Heart left ventricle (tissue), 13 donors: ENCODE data around the gene THBS4.

Experiments used
- POLR2A ChIP-seq, 2 donors: fragments of 450-650 bp; IDR thresholded peaks; one replicate each; pipeline ENCODE4 v1.6.1; 2017; ENCODE audit warnings: antibody characterized with exemption in 2 of 2, mild to moderate bottlenecking in 2 of 2, moderate library complexity in 2 of 2
- TF ChIP-seq, protein P1 (sequence below), 12 donors: fragments of 200-600 bp; sonication (generic) in 4 of 12; IDR thresholded peaks; one replicate each; pipeline versions ENCODE4 v1.5.0 to v1.8.0; 2018 to 2022; ENCODE audit warnings: antibody characterized with exemption in 12 of 12, mild to moderate bottlenecking in 5 of 12
- donor health status: ischemic (EF 13 %, LVEDD 7.1; RV severe dilation, severe dysfunction).
- donor health status: DM: no; HTN: yes; CAD: no.
- donor health status: DM: no; HTN: no; CAD: no.
- donor health status: ischemic (EF 25% LVEDD 6.9; RV normal size, moderate dysfunction).
- donor health status: ischemic (EF 25% LVEDD 5.7; RV mildly dilated, moderate dysfunction).
- donor health status: ischemic (EF 35%, LVEDD 5.7; RV mildly dilated, moderate dysfunction).
- donor health status: nonischemic (EF 11% LVEDD 7.7; RV severe dilation, severe dysfunction).
- donor health status: DM: yes; HTN: yes; CAD: no.
- donor health status: PGD.
- donor health status: ischemic (EF 29% LVEDD 5.4; RV normal size, mild dysfunction).
- donor health status: nonischemic (EF 23%, LVEDD 6.1; RV moderate dilation, normal function).

DNA sequence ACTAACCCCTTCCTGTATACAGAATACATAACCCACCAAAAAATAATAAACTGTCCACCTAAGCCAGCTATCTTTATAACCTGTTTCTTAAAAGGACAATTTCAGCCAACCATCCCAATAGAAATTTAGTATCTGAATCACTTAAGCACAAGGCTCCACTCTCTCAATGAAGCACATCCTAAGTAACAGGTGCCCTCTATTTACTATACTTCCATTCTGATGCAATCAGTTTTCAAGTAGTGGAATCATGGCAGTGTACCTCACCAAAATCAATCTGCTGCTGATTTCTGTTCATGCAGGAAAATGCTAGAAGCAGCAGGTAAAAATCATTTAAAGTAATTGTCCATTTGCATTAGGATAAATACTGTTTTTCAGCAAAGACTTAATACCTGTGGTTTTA lies 48.9 kb upstream of the THBS4 start:
- TF ChIP-seq, protein P1, sequence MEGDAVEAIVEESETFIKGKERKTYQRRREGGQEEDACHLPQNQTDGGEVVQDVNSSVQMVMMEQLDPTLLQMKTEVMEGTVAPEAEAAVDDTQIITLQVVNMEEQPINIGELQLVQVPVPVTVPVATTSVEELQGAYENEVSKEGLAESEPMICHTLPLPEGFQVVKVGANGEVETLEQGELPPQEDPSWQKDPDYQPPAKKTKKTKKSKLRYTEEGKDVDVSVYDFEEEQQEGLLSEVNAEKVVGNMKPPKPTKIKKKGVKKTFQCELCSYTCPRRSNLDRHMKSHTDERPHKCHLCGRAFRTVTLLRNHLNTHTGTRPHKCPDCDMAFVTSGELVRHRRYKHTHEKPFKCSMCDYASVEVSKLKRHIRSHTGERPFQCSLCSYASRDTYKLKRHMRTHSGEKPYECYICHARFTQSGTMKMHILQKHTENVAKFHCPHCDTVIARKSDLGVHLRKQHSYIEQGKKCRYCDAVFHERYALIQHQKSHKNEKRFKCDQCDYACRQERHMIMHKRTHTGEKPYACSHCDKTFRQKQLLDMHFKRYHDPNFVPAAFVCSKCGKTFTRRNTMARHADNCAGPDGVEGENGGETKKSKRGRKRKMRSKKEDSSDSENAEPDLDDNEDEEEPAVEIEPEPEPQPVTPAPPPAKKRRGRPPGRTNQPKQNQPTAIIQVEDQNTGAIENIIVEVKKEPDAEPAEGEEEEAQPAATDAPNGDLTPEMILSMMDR (IDR thresholded peaks at IDR 0.05): no peak
- TF ChIP-seq POLR2A (IDR thresholded peaks at IDR 0.05): no peak
